T-helper 1 cell treated with Interleukin-12 subunit alpha and Interleukin-12 subunit beta and Interleukin-4 antibody, amounts not matched to agents 30 μg/mL and 1 μg/mL, for 36 hours (primary cell): Measurements from ENCODE around the gene MYCN.
"Not testable (repeated sequence)": the region's sequence is repeated elsewhere in the genome, so short reads cannot be mapped to it uniquely, and the experiment has no call there.

Experiments used
- H3K27ac Mint-ChIP-seq: one replicate; pipeline ENCODE4 v1.8.0; 2021; ENCODE audit warnings: mild to moderate bottlenecking, mixed read lengths
- H3K27me3 Mint-ChIP-seq: one replicate; pipeline ENCODE4 v1.8.0; 2021; ENCODE audit warnings: low read depth, mixed read lengths
- H3K36me3 Mint-ChIP-seq: one replicate; pipeline ENCODE4 v1.8.0; 2021; ENCODE audit warnings: low read depth, mixed read lengths
- H3K4me1 Mint-ChIP-seq: one replicate; pipeline ENCODE4 v1.8.0; 2021; ENCODE audit warnings: low read depth, mixed read lengths
- H3K4me3 Mint-ChIP-seq: one replicate; pipeline ENCODE4 v1.8.0; 2021; ENCODE audit warnings: mild to moderate bottlenecking, moderate library complexity, mixed read lengths
- H3K9me3 Mint-ChIP-seq: one replicate; pipeline ENCODE4 v1.8.0; 2021; ENCODE audit warnings: mixed read lengths

Gene MYCN

DNA sequence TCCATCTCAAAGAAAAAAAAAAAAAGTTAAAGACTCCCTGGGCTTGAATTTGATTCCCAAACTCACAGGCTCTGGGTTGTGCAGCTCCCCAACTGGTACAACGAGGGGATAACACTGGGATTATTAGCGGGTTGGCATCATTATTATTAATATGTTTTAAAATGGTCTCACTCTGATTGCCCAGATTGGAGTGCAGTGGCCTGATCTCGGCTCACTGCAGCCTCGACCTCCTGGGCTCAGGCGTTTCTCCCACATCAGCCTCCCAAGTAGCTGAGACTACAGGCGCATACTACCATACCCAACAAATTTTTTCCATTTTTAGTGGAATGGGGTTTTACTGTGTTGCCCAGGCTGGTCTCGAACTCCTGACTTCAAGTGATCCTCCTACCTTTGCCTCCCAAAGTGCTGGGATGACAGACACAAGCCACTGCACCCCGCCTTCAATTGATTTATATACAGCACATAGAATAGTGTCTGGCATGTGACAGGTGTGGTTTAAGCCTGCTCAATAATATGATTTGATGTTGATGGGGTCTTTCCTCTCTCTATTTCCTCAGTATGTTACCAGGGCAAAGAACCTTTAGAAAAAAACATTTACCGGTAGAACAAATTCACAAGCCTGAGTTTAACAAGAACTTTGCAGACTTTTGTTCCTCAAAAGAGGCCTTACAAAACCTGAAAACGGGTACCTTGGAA, 12.2 kb downstream of the MYCN start:
- Mint-ChIP-seq H3K4me1 (no peaks in the 10 kb centered on the region), H3K36me3 (no peaks in the 10 kb centered on the region), H3K27ac (no peak overlapping the region), H3K27me3 (no peaks in the 10 kb centered on the region), H3K4me3 (no peak overlapping the region), H3K9me3 (no peaks in the 10 kb centered on the region)

GRCh38 chr2:15953147-15953630, 12.8 kb downstream of the MYCN start:
- Mint-ChIP-seq H3K27ac (no peak overlapping the region), H3K4me3 (no peak overlapping the region), H3K36me3 (no peaks in the 10 kb centered on the region), H3K27me3 (no peaks in the 10 kb centered on the region), H3K9me3 (no peaks in the 10 kb centered on the region), H3K4me1 (no peaks in the 10 kb centered on the region)

- Mint-ChIP-seq H3K4me1 (no peaks in the 10 kb centered on the region), H3K27me3 (no peaks in the 10 kb centered on the region), H3K36me3 (no peaks in the 10 kb centered on the region), H3K27ac (no peak overlapping the region), H3K4me3 (no peak overlapping the region), H3K9me3 (no peaks in the 10 kb centered on the region)
Observed at GRCh38 chr2:15953891-15954680, 13.7 kb downstream of the MYCN start.

GRCh38 chr2:15954761-15955160, 14.4 kb downstream of the MYCN start:
- no peak overlapping the region for H3K4me3 Mint-ChIP-seq
- no peaks in the 10 kb centered on the region for H3K27me3 Mint-ChIP-seq
- no peak overlapping the region for H3K27ac Mint-ChIP-seq
- H3K9me3 Mint-ChIP-seq, result no peaks in the 10 kb centered on the region
- H3K4me1 Mint-ChIP-seq, result no peaks in the 10 kb centered on the region
- no peaks in the 10 kb centered on the region for H3K36me3 Mint-ChIP-seq

DNA sequence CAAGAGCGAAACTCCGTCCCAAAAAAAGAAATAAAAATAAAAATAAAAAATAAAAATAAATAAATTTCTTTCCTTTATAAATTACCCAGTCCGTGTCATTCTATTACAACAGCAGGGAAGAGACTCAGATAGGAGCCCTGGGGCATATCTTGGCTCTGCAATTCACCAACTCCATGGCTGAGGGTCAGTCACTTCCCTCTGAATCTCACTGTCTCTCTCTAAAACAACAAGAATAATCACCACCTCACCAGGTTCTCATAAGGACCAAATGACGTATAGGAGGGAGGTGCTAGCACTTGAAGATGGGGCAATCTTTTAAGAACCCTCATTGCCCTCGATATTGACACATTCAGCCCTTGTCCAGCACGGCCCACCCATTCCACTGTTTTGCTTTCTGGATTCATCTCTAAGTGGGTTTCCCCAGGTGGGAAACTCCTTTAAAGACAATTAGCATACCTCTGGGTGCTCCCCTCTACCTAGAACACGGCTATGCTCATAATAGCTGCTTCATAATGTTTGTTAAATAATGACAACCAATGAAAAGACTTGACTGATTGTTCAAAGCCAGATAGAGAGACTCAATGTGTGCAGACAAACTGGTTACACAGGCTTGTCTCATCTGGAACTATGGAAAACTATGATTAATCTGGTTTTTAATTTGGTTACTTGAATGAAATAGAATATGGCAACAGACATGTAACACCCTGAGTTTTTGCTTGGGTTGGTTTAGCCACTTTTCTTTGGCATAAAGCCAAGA, 15.1 kb downstream of the MYCN start:
- Mint-ChIP-seq H3K4me3 (no peak overlapping the region), H3K27me3 (no peaks in the 10 kb centered on the region), H3K27ac (no peak overlapping the region), H3K4me1 (no peaks in the 10 kb centered on the region), H3K36me3 (no peaks in the 10 kb centered on the region), H3K9me3 (no peaks in the 10 kb centered on the region)

GRCh38 chr2:15956230-15956629, 15.9 kb downstream of the MYCN start:
- H3K9me3 Mint-ChIP-seq, result no peaks in the 10 kb centered on the region
- no peaks in the 10 kb centered on the region for H3K27me3 Mint-ChIP-seq
- no peaks in the 10 kb centered on the region for H3K4me1 Mint-ChIP-seq
- no peak overlapping the region for H3K27ac Mint-ChIP-seq
- no peaks in the 10 kb centered on the region for H3K36me3 Mint-ChIP-seq
- no peak overlapping the region for H3K4me3 Mint-ChIP-seq

DNA sequence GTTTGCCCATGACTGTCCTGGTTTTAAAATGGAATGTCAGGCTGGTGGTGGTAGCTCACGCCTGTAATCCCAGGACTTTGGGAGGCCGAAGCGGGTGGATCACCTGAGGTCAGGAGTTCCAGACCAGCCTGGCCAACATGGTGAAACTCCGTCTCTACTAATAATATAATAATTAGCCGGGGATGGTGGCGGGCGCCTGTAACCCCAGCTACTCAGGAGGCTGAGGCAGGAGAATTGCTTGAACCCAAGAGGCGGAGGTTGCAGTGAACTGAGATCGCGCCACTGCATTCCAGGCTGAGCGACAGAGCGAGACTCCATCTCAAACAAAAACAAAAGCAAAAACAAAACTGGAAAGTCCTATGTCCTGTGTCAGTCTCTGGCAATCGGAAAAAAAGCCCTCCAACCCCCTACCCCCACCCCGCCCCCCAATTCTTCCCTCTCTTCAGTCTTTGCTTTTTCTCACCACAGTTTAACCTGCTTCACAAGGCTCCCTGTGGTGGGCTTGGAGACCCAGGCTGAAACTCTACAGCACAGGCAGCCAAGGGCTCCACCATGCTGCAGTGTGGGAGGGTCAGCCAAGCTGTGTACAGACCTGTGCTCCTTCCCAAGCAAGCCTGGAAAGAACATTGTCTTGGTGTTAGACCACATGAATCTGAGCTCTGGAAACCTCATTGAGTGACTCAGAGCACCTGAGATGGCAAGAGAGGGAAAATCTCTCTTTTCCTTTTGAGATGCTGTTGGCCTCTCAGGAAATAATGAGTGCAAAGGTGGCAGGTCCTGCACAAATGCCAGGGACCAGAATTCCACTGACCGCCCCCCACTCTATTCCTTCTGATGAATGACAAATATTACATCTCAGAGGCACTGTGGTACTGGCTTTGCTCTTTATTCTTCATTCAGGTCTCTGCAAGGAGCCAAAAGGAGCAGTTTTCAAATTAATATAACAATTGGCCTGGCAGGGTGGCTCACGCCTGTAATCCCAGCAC, 16.7 kb downstream of the MYCN start:
- no peaks in the 10 kb centered on the region for H3K36me3 Mint-ChIP-seq
- H3K27ac Mint-ChIP-seq, result no peak overlapping the region
- H3K4me1 Mint-ChIP-seq, result no peaks in the 10 kb centered on the region
- H3K27me3 Mint-ChIP-seq, result no peaks in the 10 kb centered on the region
- H3K9me3 Mint-ChIP-seq, result peaks cover 5% of the 10 kb centered on the region
- no peak overlapping the region for H3K4me3 Mint-ChIP-seq

GRCh38 chr2:15957881-15958713, 17.7 kb downstream of the MYCN start:
- Mint-ChIP-seq H3K27me3 (no peaks in the 10 kb centered on the region), H3K9me3 (peaks cover 6% of the 10 kb centered on the region), H3K27ac (no peak overlapping the region)

DNA sequence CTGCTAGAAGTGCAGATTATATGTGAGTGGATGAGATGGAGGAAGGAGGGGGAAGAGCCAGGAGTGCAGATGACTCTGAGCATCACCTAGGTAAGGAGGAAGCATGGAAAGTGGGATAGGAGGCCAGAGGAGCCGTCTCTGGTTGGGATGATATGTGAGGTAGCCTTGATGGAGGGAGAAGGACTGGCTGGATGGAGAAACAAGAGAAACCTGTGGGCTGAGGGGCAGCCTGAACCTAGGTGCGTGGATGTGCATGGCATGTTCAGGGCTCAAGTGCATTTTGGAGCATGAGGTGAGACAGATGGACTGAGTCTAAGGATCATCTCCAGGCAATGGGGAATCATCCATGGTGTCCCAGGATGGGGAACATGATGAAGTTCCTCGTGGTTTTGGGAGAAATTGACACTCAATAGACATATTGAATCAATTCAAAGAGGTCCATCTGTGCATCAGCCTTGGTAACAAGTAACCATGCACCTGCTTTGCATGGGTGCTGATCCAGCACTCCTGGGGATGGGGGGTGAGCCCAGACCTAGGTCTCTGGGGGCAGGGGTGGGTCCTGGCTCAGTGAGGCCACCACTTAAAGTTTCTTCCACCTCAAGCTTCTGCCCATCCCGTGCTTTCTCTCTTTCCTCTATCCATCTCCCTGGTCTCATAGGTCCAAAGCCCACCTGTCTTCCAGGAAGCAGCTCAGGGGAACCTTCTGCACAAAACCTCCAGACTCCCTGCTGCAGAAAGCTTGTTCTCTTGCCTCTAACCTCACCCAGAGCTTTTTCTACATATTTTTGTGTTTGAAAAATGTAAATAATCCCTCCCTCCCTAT, 19.2 kb downstream of the MYCN start:
- H3K27me3 Mint-ChIP-seq, result no peaks in the 10 kb centered on the region
- no peak overlapping the region for H3K4me3 Mint-ChIP-seq
- no peaks in the 10 kb centered on the region for H3K36me3 Mint-ChIP-seq
- peaks cover 6% of the 10 kb centered on the region for H3K9me3 Mint-ChIP-seq
- no peaks in the 10 kb centered on the region for H3K4me1 Mint-ChIP-seq
- no peak overlapping the region for H3K27ac Mint-ChIP-seq

More at GRCh38 chr2:15957881-15958713, 17.7 kb downstream of the MYCN start:
- Mint-ChIP-seq H3K4me1 (no peaks in the 10 kb centered on the region), H3K36me3 (no peaks in the 10 kb centered on the region), H3K4me3 (no peak overlapping the region)

DNA sequence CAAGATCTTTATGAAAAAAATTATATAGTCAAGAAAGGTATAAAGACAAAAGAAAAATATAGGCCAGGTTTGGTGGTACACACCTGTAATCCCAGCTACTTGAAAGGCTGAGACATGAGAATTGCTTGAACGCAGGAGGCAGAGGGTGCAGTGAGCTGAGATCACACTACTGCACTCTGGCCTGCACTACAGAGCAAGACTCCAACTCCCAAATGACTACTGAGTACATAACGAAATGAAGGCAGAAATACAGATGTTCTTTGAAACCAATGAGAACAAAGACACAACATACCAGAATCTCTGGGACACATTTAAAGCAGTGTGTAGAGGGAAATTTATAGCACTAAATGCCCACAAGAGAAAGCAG, 19.8 kb downstream of the MYCN start:
- H3K9me3 Mint-ChIP-seq, H3K27me3 Mint-ChIP-seq, H3K4me1 Mint-ChIP-seq: not testable (repeated sequence)

DNA sequence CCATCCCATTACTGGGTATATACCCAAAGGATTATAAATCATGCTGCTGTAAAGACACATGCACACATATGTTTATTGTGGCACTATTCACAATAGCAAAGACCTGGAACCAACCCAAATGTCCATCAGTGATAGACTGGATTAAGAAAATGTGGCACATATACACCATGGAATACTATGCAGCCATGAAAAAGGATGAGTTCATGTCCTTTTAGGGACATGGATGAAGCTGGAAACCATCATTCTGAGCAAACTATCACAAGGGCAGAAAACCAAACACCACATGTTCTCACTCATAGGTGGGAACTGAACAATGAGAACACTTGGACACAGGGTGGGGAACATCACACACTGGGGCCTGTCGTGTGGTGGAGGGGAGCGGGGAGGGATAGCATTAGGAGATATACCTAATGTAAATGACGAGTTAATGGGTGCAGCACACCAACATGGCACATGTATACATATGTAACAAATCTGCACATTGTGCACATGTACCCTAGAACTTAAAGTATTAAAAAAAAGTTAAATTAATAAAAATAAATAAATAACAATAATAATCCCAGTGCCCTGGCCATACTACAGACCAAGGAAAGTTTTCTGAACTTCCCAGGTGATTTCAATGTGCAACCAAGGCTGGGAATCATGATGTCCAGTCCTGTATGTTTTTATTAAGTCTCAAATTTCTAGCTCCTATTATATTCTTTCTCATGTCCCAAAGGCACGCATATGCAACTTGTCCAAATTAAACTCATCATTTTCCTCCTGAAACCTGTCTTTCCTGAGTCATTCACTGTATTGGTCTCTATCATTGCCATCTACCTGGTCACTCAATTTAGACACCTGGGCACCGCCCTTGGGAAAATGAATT, 23.0 kb downstream of the MYCN start:
- H3K36me3 Mint-ChIP-seq, H3K4me3 Mint-ChIP-seq, H3K27ac Mint-ChIP-seq, H3K27me3 Mint-ChIP-seq, H3K9me3 Mint-ChIP-seq: not testable (repeated sequence)
- peaks cover 14% of the 10 kb centered on the region for H3K4me1 Mint-ChIP-seq

More for the DNA sequence above, 19.8 kb downstream of the MYCN start:
- H3K4me3 Mint-ChIP-seq, H3K27ac Mint-ChIP-seq, H3K36me3 Mint-ChIP-seq: not testable (repeated sequence)
